Glutamatergic neuron (in vitro differentiated cells): ENCODE data around the gene ASPN. TPM values are rescaled to one million over a fixed set of nuclear protein-coding genes. Genes with fewer than 3 reads are reported as not detected.

Source experiments
- DNase-seq: peaks from one replicate; pipeline ENCODE4 v3.0.0; 2022
- H3K27ac Mint-ChIP-seq: one replicate; pipeline ENCODE4 v1.8.0; 2020; ENCODE audit warnings: mild to moderate bottlenecking, mixed read lengths, inconsistent platforms; ENCODE audit not compliant: unreplicated experiment
- H3K27me3 Mint-ChIP-seq: one replicate; pipeline ENCODE4 v1.8.0; 2020; ENCODE audit warnings: mild to moderate bottlenecking, moderate library complexity, mixed read lengths, inconsistent platforms; ENCODE audit not compliant: unreplicated experiment
- H3K36me3 Mint-ChIP-seq: one replicate; pipeline ENCODE4 v1.8.0; 2020; ENCODE audit warnings: mild to moderate bottlenecking, mixed read lengths, inconsistent platforms; ENCODE audit not compliant: unreplicated experiment
- H3K4me1 Mint-ChIP-seq: one replicate; pipeline ENCODE4 v1.8.0; 2020; ENCODE audit warnings: mild to moderate bottlenecking, low read depth, mixed read lengths, inconsistent platforms; ENCODE audit not compliant: unreplicated experiment
- H3K4me3 Mint-ChIP-seq: one replicate; pipeline ENCODE4 v1.8.0; 2020; ENCODE audit warnings: mild to moderate bottlenecking, mixed read lengths, inconsistent platforms; ENCODE audit not compliant: unreplicated experiment
- H3K9me3 Mint-ChIP-seq: one replicate; pipeline ENCODE4 v1.8.0; 2020; ENCODE audit warnings: mild to moderate bottlenecking, moderate library complexity, mixed read lengths, inconsistent platforms; ENCODE audit not compliant: unreplicated experiment
- CTCF ChIP-seq: fragments of 200-600 bp; sonication (generic); IDR thresholded peaks from one replicate; pipeline ENCODE4 v1.5.0; 2021; ENCODE audit not compliant: partially characterized antibody, unreplicated experiment
- total RNA-seq: library from RNA; stranded (reverse); fragmentation: NEBNext Ultra II Directional; extraction: Animal tissue kit (Norgen Biotek cat#: 25700); gene quantifications from one replicate; pipeline ENCODE4 v1.2.1, GENCODE V29; 2021; ENCODE audit not compliant: unreplicated experiment

The ASPN gene
- total RNA-seq, 1 donor from 2014 or later, result not detected

- H3K27ac Mint-ChIP-seq, result no peak overlapping the region
Measured at GRCh38 chr9:92527291-92527828, 45.1 kb upstream of the ASPN start.

GRCh38 chr9:92525306-92525705, 43.0 kb upstream of the ASPN start:
- no peaks in the 10 kb centered on the region for H3K36me3 Mint-ChIP-seq
- peaks cover 3% of the 10 kb centered on the region for H3K9me3 Mint-ChIP-seq
- H3K4me3 Mint-ChIP-seq, result no peak overlapping the region
- no peak for DNase-seq
- H3K27ac Mint-ChIP-seq, result no peak overlapping the region
- peaks cover 5% of the 10 kb centered on the region for H3K4me1 Mint-ChIP-seq
- TF ChIP-seq CTCF, result no peak
- H3K27me3 Mint-ChIP-seq, result no peaks in the 10 kb centered on the region

More at GRCh38 chr9:92527291-92527828, 45.1 kb upstream of the ASPN start:
- no peak for TF ChIP-seq CTCF
- Mint-ChIP-seq H3K36me3 (peaks cover 2% of the 10 kb centered on the region), H3K27me3 (no peaks in the 10 kb centered on the region), H3K4me1 (peaks cover 5% of the 10 kb centered on the region), H3K4me3 (no peak overlapping the region), H3K9me3 (peaks cover 3% of the 10 kb centered on the region)
- no peak for DNase-seq

GRCh38 chr9:92524881-92525280, 42.6 kb upstream of the ASPN start:
- DNase-seq, result no peak
- Mint-ChIP-seq H3K4me3 (no peak overlapping the region), H3K4me1 (peaks cover 5% of the 10 kb centered on the region), H3K27ac (no peak overlapping the region), H3K27me3 (no peaks in the 10 kb centered on the region), H3K36me3 (no peaks in the 10 kb centered on the region), H3K9me3 (peaks cover 3% of the 10 kb centered on the region)
- no peak for TF ChIP-seq CTCF

GRCh38 chr9:92522983-92523970, 41.0 kb upstream of the ASPN start:
- no peaks in the 10 kb centered on the region for H3K36me3 Mint-ChIP-seq
- H3K4me3 Mint-ChIP-seq, result no peak overlapping the region
- no peak for DNase-seq
- peaks cover 4% of the 10 kb centered on the region for H3K4me1 Mint-ChIP-seq
- H3K27ac Mint-ChIP-seq, result no peak overlapping the region
- H3K27me3 Mint-ChIP-seq, result no peaks in the 10 kb centered on the region
- TF ChIP-seq CTCF, result no peak
- peaks cover 3% of the 10 kb centered on the region for H3K9me3 Mint-ChIP-seq

GRCh38 chr9:92520837-92521236, 38.5 kb upstream of the ASPN start:
- no peaks in the 10 kb centered on the region for H3K9me3 Mint-ChIP-seq
- H3K36me3 Mint-ChIP-seq, result no peaks in the 10 kb centered on the region
- no peak overlapping the region for H3K4me3 Mint-ChIP-seq
- no peak overlapping the region for H3K27ac Mint-ChIP-seq
- no peaks in the 10 kb centered on the region for H3K27me3 Mint-ChIP-seq
- H3K4me1 Mint-ChIP-seq, result no peaks in the 10 kb centered on the region
- no peak for TF ChIP-seq CTCF
- no peak for DNase-seq
